NT2/D1 (cell line): ENCODE results near the gene ZSCAN18.

Source experiments
- YY1 ChIP-seq: IDR thresholded peaks from 2 replicates; pipeline ENCODE4 v1.6.1; 2011; ENCODE audit not compliant: insufficient read length, insufficient read depth
- ZNF274 ChIP-seq: IDR thresholded peaks from 2 replicates; pipeline ENCODE4 v1.6.1; 2011; ENCODE audit warnings: mild to moderate bottlenecking, low read depth, low read length

GRCh38 chr19:58044391-58044790 is 53.6 kb downstream of the ZSCAN18 start:
- TF ChIP-seq YY1, result no peak
- TF ChIP-seq ZNF274, result no peak
